ENCODE results near the gene UNC119. TPM values are rescaled to one million over a fixed set of nuclear protein-coding genes. Genes with fewer than 3 reads are reported as not detected.

The UNC119 gene
- total RNA-seq, 1 experiment from 2014 or later, result 43.2 TPM

- TF ChIP-seq YY1 (IDR thresholded peaks at IDR 0.05; ENCODE audit: extremely low read depth, insufficient replicate concordance, low read depth, low read length) (no peak), JUND (IDR thresholded peaks at IDR 0.05) (no peak), SIN3A (IDR thresholded peaks at IDR 0.05; ENCODE audit: low read depth) (no peak), CBX3 (IDR thresholded peaks at IDR 0.05; ENCODE audit: low read depth) (no peak), ZFX (IDR thresholded peaks at IDR 0.05) (no peak), REST (IDR thresholded peaks at IDR 0.05; ENCODE audit: low read depth) (no peak), MAX (IDR thresholded peaks at IDR 0.05) (no peak)
Observed at GRCh38 chr17:28536532-28537218, 15.7 kb downstream of the UNC119 start (continued).

GRCh38 chr17:28534740-28535375, 17.6 kb downstream of the UNC119 start:
- ATAC-seq, result no peak
- Histone ChIP-seq H3K9ac (ENCODE audit: low read length) (no peak overlapping the region), H3K36me3 (ENCODE audit: control insufficient read depth in 1 of 2, insufficient read depth in 2 of 2, low read length in 2 of 2) (no peaks in the 10 kb centered on the region), H3K79me2 (ENCODE audit: insufficient read depth, low read length) (no peaks in the 10 kb centered on the region), H3K4me2 (ENCODE audit: low read length) (no peak overlapping the region), H2AFZ (ENCODE audit: low read depth, low read length, poor library complexity, severe bottlenecking) (no peak overlapping the region), H3K4me1 (ENCODE audit: control insufficient read depth in 1 of 2, insufficient read depth in 2 of 2, low read length in 2 of 2) (no peaks in the 10 kb centered on the region; a peak in 1 of 4 replicates), H4K20me1 (ENCODE audit: insufficient read depth) (no peaks in the 10 kb centered on the region), H3K9me2 (ENCODE audit: insufficient read depth) (no peaks in the 10 kb centered on the region), H3K27me3 (ENCODE audit: insufficient read depth, low read length) (peaks cover 7% of the 10 kb centered on the region), H3K4me3 (replicated peaks in 1 of 2; ENCODE audit: low read depth in 1 of 2, low read length in 2 of 2) (no peak overlapping the region), H3K9me3 (ENCODE audit: control insufficient read depth in 1 of 2, insufficient read depth in 1 of 2, low read depth in 1 of 2, low read length in 2 of 2) (no peaks in the 10 kb centered on the region), H3K27ac (ENCODE audit: low read depth, low read length) (no peak overlapping the region)
- RAD21 ChIA-PET (ENCODE audit: low non-redundant PET in 1 of 2, low total read pairs in 2 of 2, uncharacterized antibody in 2 of 2, unreplicated experiment in 2 of 2), result no interaction called here
- CTCF ChIA-PET, result interaction anchor here (1.4 kb wide), 1 partner anchor 13 kb away, joined by 3 read pairs; no protein-coding TSS in a partner anchor
- no peak for DNase-seq (ENCODE audit: low read depth, low spot score)
- intact Hi-C loops (cut with micrococcal nuclease), result no loop called here
- TF ChIP-seq CBX3 (IDR thresholded peaks at IDR 0.05; ENCODE audit: low read depth) (no peak), ATF3 (IDR thresholded peaks at IDR 0.05) (no peak), YY1 (IDR thresholded peaks at IDR 0.05; ENCODE audit: extremely low read depth, insufficient replicate concordance, low read depth, low read length) (no peak), FOSL1 (IDR thresholded peaks at IDR 0.05; ENCODE audit: low read depth) (no peak), JUND (IDR thresholded peaks at IDR 0.05) (no peak), POLR2A (IDR thresholded peaks at IDR 0.05; ENCODE audit: borderline replicate concordance, extremely low read depth, insufficient read depth, insufficient read length) (no peak)
- BruUV-seq (replicated peaks), result no TSS peak
- POLR2A ChIA-PET, result no interaction called here

Data from HCT116 (cell line).